ENCODE data around the gene NRBF2.
A peak's percentile ranks its signal among the peaks of the same experiment; 100 is the strongest.
"Not testable (repeated sequence)": the region's sequence is repeated elsewhere in the genome, so short reads cannot be mapped to it uniquely, and the experiment has no call there.

NRBF2 gene

GRCh38 chr10:63133056-63133820 is at the start of gene NRBF2:
Gene NRBF2, plus strand, starts transcription at chr10:63133328. Its CDS starts 143 bp downstream, at chr10:63133471.
- DNase-seq (ENCODE audit: low read depth in 2 of 2) = peak; percentile 94 to 96

GRCh38 chr10:63083406-63083805 is 49.7 kb upstream of the NRBF2 start:
- not testable (repeated sequence) for DNase-seq (ENCODE audit: low read depth in 2 of 2)

GRCh38 chr10:63083904-63084689 is 49.0 kb upstream of the NRBF2 start:
- DNase-seq (ENCODE audit: low read depth in 2 of 2) = peak; percentile 1 to 39

GRCh38 chr10:63084690-63085382 is 48.3 kb upstream of the NRBF2 start:
- no peak for DNase-seq (ENCODE audit: low read depth in 2 of 2)

GRCh38 chr10:63093227-63093626 is 39.9 kb upstream of the NRBF2 start:
- no peak for DNase-seq (ENCODE audit: low read depth in 2 of 2)

GRCh38 chr10:63094405-63094804 is 38.7 kb upstream of the NRBF2 start:
- DNase-seq (ENCODE audit: low read depth in 2 of 2) = no peak

- DNase-seq (ENCODE audit: low read depth in 2 of 2) = no peak
These were observed 38.2 kb upstream of the NRBF2 start for GRCh38 chr10:63094881-63095280.

GRCh38 chr10:63099734-63100133 is 33.4 kb upstream of the NRBF2 start:
- DNase-seq (ENCODE audit: low read depth in 2 of 2) = no peak

GRCh38 chr10:63101091-63101490 is 32.0 kb upstream of the NRBF2 start:
- not testable (repeated sequence) for DNase-seq (ENCODE audit: low read depth in 2 of 2)

GRCh38 chr10:63102279-63102883 is 30.7 kb upstream of the NRBF2 start:
- DNase-seq (ENCODE audit: low read depth in 2 of 2) = not testable (repeated sequence)

GRCh38 chr10:63103178-63103577 is 29.9 kb upstream of the NRBF2 start:
- not testable (repeated sequence) for DNase-seq (ENCODE audit: low read depth in 2 of 2)

GRCh38 chr10:63103971-63104409 is 29.1 kb upstream of the NRBF2 start:
- DNase-seq (ENCODE audit: low read depth in 2 of 2) = peak; percentile 3 to 31

GRCh38 chr10:63105225-63106110 is 27.7 kb upstream of the NRBF2 start:
- no peak for DNase-seq (ENCODE audit: low read depth in 2 of 2)

GRCh38 chr10:63106111-63106755 is 26.9 kb upstream of the NRBF2 start:
- no peak for DNase-seq (ENCODE audit: low read depth in 2 of 2)

- no peak for DNase-seq (ENCODE audit: low read depth in 2 of 2)
These were observed 25.1 kb upstream of the NRBF2 start for GRCh38 chr10:63107943-63108437.

- DNase-seq (ENCODE audit: low read depth in 2 of 2) = no peak
These were observed 22.2 kb upstream of the NRBF2 start for GRCh38 chr10:63110940-63111339.

GRCh38 chr10:63114031-63114814 is 18.9 kb upstream of the NRBF2 start:
- DNase-seq (ENCODE audit: low read depth in 2 of 2) = no peak

- no peak for DNase-seq (ENCODE audit: low read depth in 2 of 2)
These were observed 17.3 kb upstream of the NRBF2 start for GRCh38 chr10:63115732-63116383.

Measured in stimulated activated CD8-positive, alpha-beta memory T cell treated with anti-CD3 and anti-CD28 coated beads, Interleukin-7, amount 100 ng/mL, for 4 hours (primary cell).